ENCODE measurements around the gene ITGAE.

- TF ChIP-seq CTCF (IDR thresholded peaks at IDR 0.05), result no peak
- TF ChIP-seq POLR2A (IDR thresholded peaks at IDR 0.05), result no peak
These were observed 4.6 kb upstream of the ITGAE start for GRCh38 chr17:3805581-3805980.
